HepG2 (cell line): Measurements from ENCODE around the gene OOSP1. TPM values are rescaled to one million over a fixed set of nuclear protein-coding genes. Genes with fewer than 3 reads are reported as not detected.

Experiments used
- ATAC-seq: fragments of 200-7000 bp; cut with Tn5 transposase; 3 replicates; pipeline ENCODE4 v1.9.1; 2020; ENCODE audit warnings: mild to moderate bottlenecking, moderate library complexity
- BruUV-seq: library from RNA; stranded (reverse); fragments of 400-500 nt; replicated peaks from 2 replicates; lab custom pipeline; 2021; lab: Mats Ljungman, UMichigan
- CTCF ChIA-PET: fragments of 300-600 bp; formaldehyde crosslinking; extraction: SDS; loops from one replicate; lab custom pipeline; 2021; ENCODE audit warnings: low total read pairs, inconsistent platforms, low intra/inter-chr PET ratio; lab: Yijun Ruan, JAX
- POLR2A ChIA-PET: fragments of 350-600 bp; sonication (Branson Sonifier 250); formaldehyde crosslinking; loops from one replicate; lab custom pipeline; 2020; ENCODE audit warnings: antibody characterized with exemption, inconsistent platforms; lab: Yijun Ruan, JAX
- DNase-seq: peaks from one replicate; pipeline ENCODE4 v3.0.0-alpha.2; 2015; ENCODE audit warnings: low spot score
- FAIRE-seq: peaks from 3 replicates; lab custom pipeline; 2011; peaks lifted over from hg19 to GRCh38; lab: Jason Lieb, UNC
- H2AFZ ChIP-seq: one replicate; pipeline ENCODE4 v1.6.1; 2011; ENCODE audit warnings: low read length, inconsistent platforms
- H3K27ac ChIP-seq: fragments of 300-600 bp; 3 replicates; pipeline ENCODE4 v1.8.0; 2011; ENCODE audit warnings: mixed run types, mild to moderate bottlenecking, mixed read lengths, low read length, inconsistent platforms; ENCODE audit not compliant: insufficient read depth; ENCODE audit errors: extremely low read length
- H3K27me3 ChIP-seq, 2 experiments: fragments of 200-600 bp in 1 of 2; 2 replicates in 1 of 2; 3 replicates in 1 of 2; pipeline versions ENCODE4 v1.6.0 to v1.8.0; 2011; ENCODE audit warnings: low read length in 2 of 2, mild to moderate bottlenecking in 2 of 2, moderate library complexity in 2 of 2, inconsistent platforms in 1 of 2; ENCODE audit not compliant: insufficient read depth in 2 of 2, control insufficient read depth in 1 of 2
- H3K36me3 ChIP-seq, 2 experiments: fragments of 200-600 bp in 1 of 2; replicated peaks in 1 of 2; 2 replicates in 1 of 2; 3 replicates in 1 of 2; pipeline versions ENCODE4 v1.5.1 to v1.8.0; 2011; ENCODE audit warnings: low read length in 2 of 2, inconsistent platforms in 1 of 2; ENCODE audit not compliant: insufficient read depth in 2 of 2, control insufficient read depth in 1 of 2
- H3K4me1 ChIP-seq: 2 replicates; pipeline ENCODE4 v1.5.1; 2012; ENCODE audit warnings: low read length, inconsistent platforms; ENCODE audit not compliant: insufficient read depth
- H3K4me2 ChIP-seq: 2 replicates; pipeline ENCODE4 v1.6.0; 2011; ENCODE audit warnings: low read depth, low read length, inconsistent platforms
- H3K4me3 ChIP-seq, 3 experiments: fragments of 200-600 bp in 1 of 3; sonication (generic), shearing (Covaris generic) in 1 of 3; replicated peaks in 1 of 3; 2 replicates each; pipeline ENCODE4 v1.5.1; 2011 to 2016; ENCODE audit warnings: low read length in 3 of 3, inconsistent platforms in 2 of 3, low read depth in 2 of 3, mild to moderate bottlenecking in 2 of 3, control low read depth in 1 of 3, mixed read lengths in 1 of 3; ENCODE audit not compliant: insufficient read depth in 1 of 3
- H3K79me2 ChIP-seq: one replicate; pipeline ENCODE4 v1.6.1; 2011; ENCODE audit warnings: low read length, inconsistent platforms; ENCODE audit not compliant: insufficient read depth
- H3K9ac ChIP-seq: 2 replicates; pipeline ENCODE4 v1.6.0; 2011; ENCODE audit warnings: mild to moderate bottlenecking, low read depth, low read length, inconsistent platforms; ENCODE audit not compliant: insufficient read depth
- H3K9me3 ChIP-seq: 2 replicates; pipeline ENCODE4 v1.5.1; 2012; ENCODE audit warnings: mild to moderate bottlenecking, low read length
- H4K20me1 ChIP-seq: 2 replicates; pipeline ENCODE4 v1.6.0; 2011; ENCODE audit warnings: inconsistent platforms, mild to moderate bottlenecking, low read length, moderate library complexity; ENCODE audit not compliant: insufficient read depth
- CREB3 ChIP-seq: sonication (generic); formaldehyde crosslinking; IDR thresholded peaks from 2 replicates; pipeline ENCODE4 v1.5.0; 2020; ENCODE audit warnings: missing genetic modification reagents
- FOXK2 ChIP-seq: fragments of 450-650 bp; IDR thresholded peaks from 2 replicates; pipeline ENCODE4 v1.6.1; 2016
- KAT2B ChIP-seq: fragments of 150-350 bp; IDR thresholded peaks from 2 replicates; pipeline ENCODE4 v1.6.1; 2014; ENCODE audit warnings: low read depth, low read length, borderline replicate concordance
- NR2F1 ChIP-seq, 2 experiments: fragments of 450-650 bp in 1 of 2; formaldehyde crosslinking in 1 of 2; IDR thresholded peaks; 2 replicates each; pipeline versions ENCODE4 v1.5.0 to v1.6.1; 2016 to 2020; ENCODE audit warnings: mild to moderate bottlenecking in 1 of 2, missing compliant biosample characterization in 1 of 2, missing genetic modification reagents in 1 of 2, moderate library complexity in 1 of 2
- SOX6 ChIP-seq, 2 experiments: fragments of 450-650 bp in 1 of 2; sonication (generic) in 1 of 2; formaldehyde crosslinking in 1 of 2; IDR thresholded peaks; 2 replicates each; pipeline versions ENCODE4 v1.4.0 to v1.6.1; 2017 to 2020; ENCODE audit warnings: antibody characterized with exemption in 1 of 2, mild to moderate bottlenecking in 1 of 2, missing genetic modification reagents in 1 of 2
- TBL1XR1 ChIP-seq: fragments of 150-350 bp; IDR thresholded peaks from 2 replicates; pipeline ENCODE4 v1.6.1; 2014; ENCODE audit warnings: borderline replicate concordance, low read length; ENCODE audit not compliant: partially characterized antibody
- ZNF329 ChIP-seq: sonication (generic); formaldehyde crosslinking; IDR thresholded peaks from 2 replicates; pipeline ENCODE4 v1.9.0; 2021; ENCODE audit warnings: low read depth, mild to moderate bottlenecking, missing genetic modification reagents
- ZNF335 ChIP-seq: sonication (generic); formaldehyde crosslinking; IDR thresholded peaks from 2 replicates; pipeline ENCODE4 v1.4.0; 2020; ENCODE audit warnings: missing genetic modification reagents
- ZNF484 ChIP-seq: sonication (generic); formaldehyde crosslinking; IDR thresholded peaks from 2 replicates; pipeline ENCODE4 v1.5.1; 2020; ENCODE audit warnings: mild to moderate bottlenecking, low read depth, missing genetic modification reagents, borderline replicate concordance
- ZNF510 ChIP-seq: sonication (generic); formaldehyde crosslinking; IDR thresholded peaks from 2 replicates; pipeline ENCODE4 v1.4.0; 2020; ENCODE audit warnings: low read depth, mild to moderate bottlenecking, missing genetic modification reagents
- ZNF512 ChIP-seq: sonication (generic); formaldehyde crosslinking; IDR thresholded peaks from 2 replicates; pipeline ENCODE4 v1.4.0; 2020; ENCODE audit warnings: mild to moderate bottlenecking, missing genetic modification reagents
- ZNF768 ChIP-seq: sonication (generic); formaldehyde crosslinking; IDR thresholded peaks from 2 replicates; pipeline ENCODE4 v1.4.0; 2020; ENCODE audit warnings: missing genetic modification reagents
- WGBS: methylation state at CpG from one replicate; pipeline ENCODE4 v1.1.6; 2017; ENCODE audit warnings: low lambda C conversion rate; 5-methylcytosine and 5-hydroxymethylcytosine counted together
- in situ Hi-C: cut with HindIII; loops from 2 replicates; pipeline ENCODE4 v1.10.0; 2017; ENCODE audit warnings: low pct_unique_long_range_greater_than_20kb; ENCODE audit not compliant: extremely low pct_ligation_motif_present
- intact Hi-C: fragments of 100-400 bp; cut with micrococcal nuclease; formaldehyde crosslinking; loops from one replicate; pipeline ENCODE4 v1.10.0; 2022; ENCODE audit not compliant: unreplicated experiment
- polyA plus RNA-seq, 8 experiments: library from polyadenylated mRNA; depleted of rRNA in 3 of 8; stranded (reverse) in 7 of 8; unstranded in 1 of 8; fragments of >200 nt; fragmentation: Illumina TruSeq in 4 of 8; extraction: Trizol in 4 of 8; gene quantifications; 2 replicates each; pipeline versions ENCODE4 v1.2.1 to v1.2.3, GENCODE V29; 2011 to 2016; ENCODE audit warnings: low read depth in 4 of 8, missing spikeins in 1 of 8, mixed read lengths in 1 of 8; ENCODE audit not compliant: insufficient read depth in 1 of 8
- total RNA-seq, 5 experiments: library from RNA; depleted of rRNA; stranded (reverse); fragments of >200 nt; fragmentation: Illumina TruSeq; extraction: Trizol; gene quantifications; 2 replicates each; pipeline ENCODE4 v1.2.3, GENCODE V29; 2016; ENCODE audit warnings: low read depth in 1 of 5

OOSP1 gene
- total and polyA plus RNA-seq, 2 of the 13 experiments (the other 11 are each of a cell fraction or from before 2014, with no cell fraction given), result not detected

GRCh38 chr11:59997800-59998199 lies 59.6 kb downstream of the OOSP1 start:
- intact Hi-C loops (no loop called here), in situ Hi-C loops (no loop called here)
- H3K27ac ChIP-seq, result no peak overlapping the region
- no peak overlapping the region for H2AFZ ChIP-seq
- no peak overlapping the region for H3K4me3 ChIP-seq
- 1% methylated on average over 2 of the region's 2 CpGs for WGBS
- H3K27me3 ChIP-seq, result no peaks in the 10 kb centered on the region
- H4K20me1 ChIP-seq, result no peaks in the 10 kb centered on the region
- FAIRE-seq (no peak), DNase-seq (no peak), ATAC-seq (no peak)
- H3K36me3 ChIP-seq, result no peaks in the 10 kb centered on the region
- ChIA-PET POLR2A (no interaction called here), CTCF (no interaction called here)
- no TSS peak for BruUV-seq
- no peak overlapping the region for H3K4me2 ChIP-seq
- H3K79me2 ChIP-seq, result no peaks in the 10 kb centered on the region
- no peak overlapping the region for H3K9ac ChIP-seq
- no peaks in the 10 kb centered on the region for H3K4me1 ChIP-seq
- no peak for TF ChIP-seq TBL1XR1
- TF ChIP-seq CREB3, result no peak
- TF ChIP-seq NR2F1 (CRISPR knock-in tag; IDR thresholded peaks at IDR 0.05), result no peak
- no peak for TF ChIP-seq KAT2B
- no peak for TF ChIP-seq ZNF768 (CRISPR knock-in tag)
- H3K9me3 ChIP-seq, result no peaks in the 10 kb centered on the region

- in situ Hi-C loops, result no loop called here
These were observed 61.5 kb downstream of the OOSP1 start for GRCh38 chr11:59999691-60000090.

More at GRCh38 chr11:59999691-60000090, 61.5 kb downstream of the OOSP1 start:
- H3K9me3 ChIP-seq, result no peaks in the 10 kb centered on the region
- POLR2A ChIA-PET, result no interaction called here
- no peak for DNase-seq
- no peaks in the 10 kb centered on the region for H3K4me1 ChIP-seq
- no peak overlapping the region for H3K27ac ChIP-seq
- no peaks in the 10 kb centered on the region for H3K79me2 ChIP-seq
- H3K4me3 ChIP-seq, result no peak overlapping the region
- no peaks in the 10 kb centered on the region for H3K27me3 ChIP-seq
- H3K9ac ChIP-seq, result no peak overlapping the region
- H3K4me2 ChIP-seq, result no peak overlapping the region
- H4K20me1 ChIP-seq, result no peaks in the 10 kb centered on the region
- no peak overlapping the region for H2AFZ ChIP-seq
- no TSS peak for BruUV-seq
- H3K36me3 ChIP-seq, result no peaks in the 10 kb centered on the region
- TF ChIP-seq ZNF335 (CRISPR knock-in tag) (no peak), ZNF484 (CRISPR knock-in tag) (no peak), ZNF510 (CRISPR knock-in tag) (no peak), ZNF329 (CRISPR knock-in tag) (no peak), SOX6 (IDR thresholded peaks at IDR 0.05) (no peak), SOX6 (CRISPR knock-in tag; IDR thresholded peaks at IDR 0.05) (no peak), FOXK2 (no peak), ZNF512 (no peak)
- 2% methylated on average over 4 of the region's 4 CpGs for WGBS
- CTCF ChIA-PET, result no interaction called here
- no peak for FAIRE-seq
- ATAC-seq, result no peak
- intact Hi-C loops, result no loop called here
